Activated CD4-positive, alpha-beta T cell treated with anti-CD3 and anti-CD28 coated beads, Interleukin-2, amount 10 ng/mL, durations not matched to agents 24 days and 14 days (primary cell): Measurements from ENCODE around the gene MRPL14. TPM values are rescaled to one million over a fixed set of nuclear protein-coding genes. Genes with fewer than 3 reads are reported as not detected.
"Not testable (repeated sequence)": the region's sequence is repeated elsewhere in the genome, so short reads cannot be mapped to it uniquely, and the experiment has no call there.

Experiments used
- DNase-seq: peaks from one replicate; pipeline ENCODE4 v3.0.0; 2022
- H3K27ac Mint-ChIP-seq: one replicate; pipeline ENCODE4 v1.8.0; 2022; ENCODE audit warnings: mild to moderate bottlenecking, mixed read lengths
- H3K27me3 Mint-ChIP-seq: one replicate; pipeline ENCODE4 v1.8.0; 2022; ENCODE audit warnings: mixed read lengths
- H3K36me3 Mint-ChIP-seq: one replicate; pipeline ENCODE4 v1.8.0; 2022; ENCODE audit warnings: low read depth, mild to moderate bottlenecking, mixed read lengths
- H3K4me1 Mint-ChIP-seq: one replicate; pipeline ENCODE4 v1.8.0; 2021; ENCODE audit warnings: mixed read lengths
- H3K4me3 Mint-ChIP-seq: one replicate; pipeline ENCODE4 v1.8.0; 2022; ENCODE audit warnings: mild to moderate bottlenecking, moderate library complexity, mixed read lengths
- H3K9me3 Mint-ChIP-seq: one replicate; pipeline ENCODE4 v1.8.0; 2021; ENCODE audit warnings: mixed read lengths
- intact Hi-C: fragments of 100-400 bp; cut with micrococcal nuclease; formaldehyde crosslinking; loops from one replicate; pipeline ENCODE4 v1.15.1; 2023
- total RNA-seq: library from RNA; stranded (reverse); gene quantifications from 2 replicates; pipeline ENCODE4 v1.2.3, GENCODE V29; 2022

The MRPL14 gene
- total RNA-seq, 1 donor from 2014 or later = 65.6 TPM

GRCh38 chr6:44093750-44094402, 33.4 kb downstream of the MRPL14 start:
- peaks cover 6% of the 10 kb centered on the region for H3K36me3 Mint-ChIP-seq
- intact Hi-C loops = no loop called here
- H3K27ac Mint-ChIP-seq = no peak overlapping the region
- H3K9me3 Mint-ChIP-seq = no peaks in the 10 kb centered on the region
- H3K4me3 Mint-ChIP-seq = no peak overlapping the region
- H3K4me1 Mint-ChIP-seq = peaks cover 3% of the 10 kb centered on the region
- DNase-seq = no peak
- no peaks in the 10 kb centered on the region for H3K27me3 Mint-ChIP-seq

GRCh38 chr6:44093066-44093465, 34.2 kb downstream of the MRPL14 start:
- Mint-ChIP-seq H3K4me3 (no peak overlapping the region), H3K4me1 (peaks cover 3% of the 10 kb centered on the region), H3K27me3 (no peaks in the 10 kb centered on the region), H3K36me3 (peaks cover 6% of the 10 kb centered on the region), H3K9me3 (no peaks in the 10 kb centered on the region), H3K27ac (no peak overlapping the region)
- DNase-seq = no peak
- intact Hi-C loops = no loop called here

DNA sequence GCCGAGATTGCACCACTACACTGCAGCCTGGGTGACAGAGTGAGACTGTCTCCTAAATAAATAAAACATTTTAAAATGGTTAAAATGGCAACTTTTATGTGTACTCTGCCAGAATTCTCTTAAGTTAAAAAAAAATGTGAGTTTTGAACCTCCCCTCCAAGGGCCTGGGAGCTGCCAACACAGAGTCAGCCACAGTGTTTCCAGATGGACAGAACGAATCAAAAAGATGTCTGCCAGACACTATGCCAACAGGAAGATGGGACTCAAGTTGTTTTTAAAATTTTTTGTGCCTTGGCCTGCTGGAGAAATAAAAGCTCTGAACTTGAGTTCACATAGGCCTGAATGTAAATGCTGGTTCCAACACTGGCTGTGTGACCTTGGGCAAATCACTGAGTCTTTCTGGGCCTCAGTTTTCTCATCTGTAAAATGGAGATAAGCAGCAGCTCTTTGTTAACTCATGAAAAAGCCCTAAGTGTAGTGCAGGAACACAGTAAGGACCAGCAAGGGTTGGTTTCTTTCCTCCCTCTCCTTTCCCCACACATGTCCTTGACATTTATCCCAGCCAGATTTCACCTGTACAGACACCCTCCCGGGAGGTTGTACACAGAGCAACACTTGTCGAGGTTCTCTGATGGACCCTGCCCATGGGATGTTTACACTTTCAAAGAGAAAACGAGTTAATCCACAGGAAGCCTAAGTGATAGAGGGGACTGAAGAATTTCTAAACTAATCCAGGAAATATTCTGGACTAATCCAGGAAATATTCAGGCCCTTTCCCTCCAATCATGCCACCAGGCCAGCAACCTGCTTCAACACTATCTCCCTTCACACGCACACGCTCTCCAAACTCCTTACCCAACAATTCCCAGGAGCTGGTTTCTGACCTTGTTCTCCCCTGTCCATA, 35.0 kb downstream of the MRPL14 start:
- no peaks in the 10 kb centered on the region for H3K27me3 Mint-ChIP-seq
- H3K27ac Mint-ChIP-seq = no peak overlapping the region
- intact Hi-C loops = no loop called here
- H3K4me1 Mint-ChIP-seq = peaks cover 1% of the 10 kb centered on the region
- no peak overlapping the region for H3K4me3 Mint-ChIP-seq
- H3K36me3 Mint-ChIP-seq = peaks cover 6% of the 10 kb centered on the region
- no peaks in the 10 kb centered on the region for H3K9me3 Mint-ChIP-seq
- DNase-seq = no peak

DNA sequence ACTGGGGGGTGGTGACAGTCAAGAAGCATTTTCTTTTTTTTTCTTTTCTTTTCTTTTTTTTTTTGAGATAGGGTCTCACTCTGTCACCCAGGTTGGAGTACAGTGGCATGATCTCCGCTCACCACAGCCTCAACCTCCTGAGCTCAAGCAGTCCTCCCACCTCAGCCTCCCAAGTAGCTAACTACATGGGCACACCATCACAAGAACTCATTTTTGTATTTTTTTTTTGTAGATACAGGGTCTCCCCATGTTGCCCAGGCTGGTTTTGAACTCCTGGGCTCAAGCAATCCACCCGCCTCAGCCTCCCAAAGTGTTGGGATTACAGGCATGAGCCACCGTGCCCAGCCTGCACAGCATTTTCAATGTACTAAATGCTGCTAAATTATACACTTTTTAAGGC, 35.9 kb downstream of the MRPL14 start:
- H3K27ac Mint-ChIP-seq, intact Hi-C loops, H3K4me3 Mint-ChIP-seq, H3K4me1 Mint-ChIP-seq, H3K36me3 Mint-ChIP-seq, H3K9me3 Mint-ChIP-seq, DNase-seq, H3K27me3 Mint-ChIP-seq: not testable (repeated sequence)

DNA sequence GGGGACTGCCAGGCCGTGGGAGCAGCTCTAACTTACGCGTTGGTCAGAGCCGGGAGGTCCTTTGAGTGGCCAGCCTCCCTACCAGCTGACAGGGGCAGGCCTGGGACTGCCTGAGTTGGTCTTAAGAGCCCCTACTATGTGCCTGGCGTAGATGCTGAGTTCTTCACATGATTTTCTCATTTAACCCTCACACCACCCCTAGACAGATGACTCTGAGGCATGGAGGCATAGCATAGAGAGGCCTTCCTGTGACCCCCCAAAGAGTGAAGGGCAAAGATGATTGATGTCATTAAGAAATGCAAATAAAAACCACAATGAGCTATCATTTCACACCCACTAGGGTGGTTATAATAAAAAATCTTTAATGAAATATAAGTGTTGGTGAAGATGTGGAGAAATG, 36.8 kb downstream of the MRPL14 start:
- Mint-ChIP-seq H3K27ac (no peak overlapping the region), H3K4me3 (no peak overlapping the region), H3K4me1 (peaks cover 2% of the 10 kb centered on the region), H3K9me3 (no peaks in the 10 kb centered on the region), H3K27me3 (no peaks in the 10 kb centered on the region), H3K36me3 (peaks cover 6% of the 10 kb centered on the region)
- no peak for DNase-seq
- intact Hi-C loops = no loop called here

- no peak for DNase-seq
- intact Hi-C loops = no loop called here
- Mint-ChIP-seq H3K27ac (no peak overlapping the region), H3K4me3 (no peak overlapping the region), H3K36me3 (peaks cover 2% of the 10 kb centered on the region), H3K9me3 (no peaks in the 10 kb centered on the region), H3K4me1 (peaks cover 2% of the 10 kb centered on the region), H3K27me3 (no peaks in the 10 kb centered on the region)
Observed at GRCh38 chr6:44088827-44089590, 38.2 kb downstream of the MRPL14 start.

DNA sequence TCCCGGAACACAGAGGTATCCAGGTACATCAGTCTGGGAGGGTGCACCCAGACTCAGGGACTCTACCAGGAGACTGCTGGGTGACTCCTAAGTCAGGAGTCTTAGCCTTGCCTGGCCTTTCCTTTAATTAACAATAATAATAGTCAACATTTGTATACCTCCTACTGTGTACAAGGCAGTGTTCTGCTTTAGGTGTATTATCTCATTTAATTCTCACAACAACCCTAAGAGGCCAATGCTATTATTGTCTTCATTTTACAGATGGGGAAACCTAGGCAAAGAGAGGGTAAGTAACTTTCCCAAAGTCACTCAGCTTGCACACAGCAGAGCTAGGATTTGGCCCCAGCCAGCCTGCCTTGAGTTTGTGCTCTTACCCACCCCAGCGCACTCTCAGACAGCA, 39.6 kb downstream of the MRPL14 start:
- DNase-seq = no peak
- Mint-ChIP-seq H3K9me3 (no peaks in the 10 kb centered on the region), H3K27me3 (no peaks in the 10 kb centered on the region), H3K27ac (no peak overlapping the region), H3K4me1 (peaks cover 2% of the 10 kb centered on the region), H3K36me3 (peaks cover 2% of the 10 kb centered on the region), H3K4me3 (no peak overlapping the region)
- intact Hi-C loops = no loop called here

DNA sequence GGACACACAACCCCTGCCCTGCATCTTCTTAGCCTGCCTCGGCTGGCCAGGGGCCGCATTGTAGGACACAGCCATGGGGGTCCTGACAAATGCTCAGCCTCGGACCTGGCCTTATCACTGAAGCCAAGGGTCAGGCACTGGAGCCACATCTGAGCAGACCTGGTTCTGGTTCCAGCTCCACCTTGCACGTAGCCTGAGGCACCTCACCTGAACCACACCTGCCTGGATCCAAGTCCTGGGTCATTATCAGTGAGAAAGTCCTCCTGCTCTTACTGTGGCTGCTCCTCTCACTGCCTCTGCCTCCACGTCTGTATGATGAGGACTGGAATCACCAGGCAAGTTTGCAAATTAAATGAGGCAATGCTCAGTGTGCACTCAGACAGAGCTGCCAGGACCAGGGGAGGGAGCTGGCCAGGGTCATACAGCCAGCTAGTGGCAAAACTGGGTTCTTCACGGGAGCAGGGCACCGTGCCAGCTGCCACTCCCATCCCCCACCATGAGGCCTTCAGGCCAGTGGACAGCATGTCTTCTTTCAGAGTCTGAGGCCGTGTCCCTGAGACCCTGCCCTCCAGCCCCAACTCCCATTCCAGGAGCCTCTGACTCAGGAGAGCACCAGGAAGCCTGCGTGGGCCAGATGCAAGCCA, 40.2 kb downstream of the MRPL14 start:
- H3K36me3 Mint-ChIP-seq = peaks cover 2% of the 10 kb centered on the region
- no peak overlapping the region for H3K27ac Mint-ChIP-seq
- no peak overlapping the region for H3K4me3 Mint-ChIP-seq
- intact Hi-C loops = no loop called here
- H3K4me1 Mint-ChIP-seq = peaks cover 2% of the 10 kb centered on the region
- no peaks in the 10 kb centered on the region for H3K9me3 Mint-ChIP-seq
- no peak for DNase-seq
- H3K27me3 Mint-ChIP-seq = no peaks in the 10 kb centered on the region

GRCh38 chr6:44085219-44085618, 42.0 kb downstream of the MRPL14 start:
- Mint-ChIP-seq H3K4me1 (peaks cover 6% of the 10 kb centered on the region), H3K36me3 (no peaks in the 10 kb centered on the region), H3K27ac (no peak overlapping the region), H3K27me3 (no peaks in the 10 kb centered on the region), H3K4me3 (no peak overlapping the region), H3K9me3 (no peaks in the 10 kb centered on the region)
- DNase-seq = no peak
- intact Hi-C loops = no loop called here

DNA sequence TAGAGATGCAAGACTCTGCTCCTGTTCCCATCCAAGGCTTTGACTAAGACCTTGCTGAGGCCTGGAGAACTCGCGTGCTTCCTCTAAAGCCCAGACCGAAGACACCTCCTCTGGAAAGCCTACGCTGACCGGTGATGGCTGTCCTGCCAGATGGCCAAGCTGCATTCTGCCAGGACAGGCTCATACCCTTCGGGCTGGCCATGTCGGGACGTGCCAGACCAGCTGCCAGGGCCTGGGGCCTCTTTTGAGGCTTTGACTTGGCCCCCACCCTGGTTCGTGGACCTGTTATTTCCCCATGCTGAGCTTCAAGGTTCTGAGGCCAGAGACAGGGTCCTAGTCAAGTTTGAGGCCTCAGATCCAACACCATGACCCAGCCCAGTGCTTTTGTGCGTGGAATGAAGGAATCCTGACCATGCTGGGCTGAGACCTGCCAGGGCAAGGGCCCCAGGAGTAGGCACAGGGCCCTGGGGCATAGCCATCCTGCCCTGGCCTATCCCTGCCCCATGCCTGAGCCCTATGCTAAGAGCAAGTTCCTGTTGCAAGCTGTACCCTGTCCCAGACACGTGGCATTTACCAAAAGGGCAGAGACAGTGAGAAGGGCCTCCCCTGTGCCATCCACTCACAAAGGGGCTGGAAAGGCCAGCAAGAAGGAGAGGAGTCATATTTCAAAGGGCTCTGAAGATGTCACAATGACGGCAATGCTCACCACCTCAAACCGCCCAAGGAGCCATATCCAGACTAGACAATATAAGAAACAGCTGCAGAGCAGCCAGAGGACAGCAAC, 42.8 kb downstream of the MRPL14 start:
- Mint-ChIP-seq H3K27ac (no peak overlapping the region), H3K36me3 (no peaks in the 10 kb centered on the region), H3K4me1 (peaks cover 7% of the 10 kb centered on the region), H3K4me3 (no peak overlapping the region), H3K27me3 (no peaks in the 10 kb centered on the region), H3K9me3 (no peaks in the 10 kb centered on the region)
- DNase-seq = no peak
- intact Hi-C loops = no loop called here

- peaks cover 13% of the 10 kb centered on the region for H3K4me1 Mint-ChIP-seq
- no peaks in the 10 kb centered on the region for H3K9me3 Mint-ChIP-seq
- no peak for DNase-seq
- no peaks in the 10 kb centered on the region for H3K27me3 Mint-ChIP-seq
- no peak overlapping the region for H3K27ac Mint-ChIP-seq
- no peaks in the 10 kb centered on the region for H3K36me3 Mint-ChIP-seq
- H3K4me3 Mint-ChIP-seq = no peak overlapping the region
- intact Hi-C loops = no loop called here
Observed at GRCh38 chr6:44082872-44083321, 44.4 kb downstream of the MRPL14 start.

GRCh38 chr6:44081753-44082152, 45.5 kb downstream of the MRPL14 start:
- Mint-ChIP-seq H3K36me3 (no peaks in the 10 kb centered on the region), H3K4me1 (peaks cover 13% of the 10 kb centered on the region), H3K27ac (no peak overlapping the region), H3K4me3 (no peak overlapping the region), H3K27me3 (no peaks in the 10 kb centered on the region), H3K9me3 (no peaks in the 10 kb centered on the region)
- intact Hi-C loops = no loop called here
- DNase-seq = no peak
